HepG2 (cell line): Measurements from ENCODE around the gene POLR2H. TPM values are rescaled to one million over a fixed set of nuclear protein-coding genes. Genes with fewer than 3 reads are reported as not detected.

Source experiments
- ADNP ChIP-seq: sonication (generic); formaldehyde crosslinking; IDR thresholded peaks from 2 replicates; pipeline ENCODE4 v1.4.0; 2020; ENCODE audit warnings: missing genetic modification reagents
- AGO2 ChIP-seq: fragments of 200-400 bp; formaldehyde crosslinking; optimal IDR thresholded peaks from 2 replicates; pipeline ENCODE3; 2017; ENCODE audit warnings: mild to moderate bottlenecking, low read depth, low read length, moderate library complexity
- ATF2 ChIP-seq: sonication (generic); formaldehyde crosslinking; IDR thresholded peaks from 2 replicates; pipeline ENCODE4 v1.4.0; 2020; ENCODE audit warnings: missing genetic modification reagents
- CEBPB ChIP-seq: IDR thresholded peaks from 2 replicates; pipeline ENCODE4 v1.6.1; 2011; ENCODE audit warnings: low read depth, low read length, improper control_type of control experiment, borderline replicate concordance
- ELK4 ChIP-seq: sonication (generic); formaldehyde crosslinking; IDR thresholded peaks from 2 replicates; pipeline ENCODE4 v1.9.0; 2021; ENCODE audit warnings: missing genetic modification reagents, borderline replicate concordance
- HOXA3 ChIP-seq: sonication (generic); formaldehyde crosslinking; IDR thresholded peaks from 2 replicates; pipeline ENCODE4 v1.5.0; 2020; ENCODE audit warnings: missing genetic modification reagents
- KDM6A ChIP-seq: IDR thresholded peaks from 2 replicates; pipeline ENCODE4 v1.6.1; 2016; ENCODE audit warnings: low read depth
- PHF5A ChIP-seq: IDR thresholded peaks from one replicate; pipeline ENCODE4 v1.6.1; 2018; ENCODE audit warnings: low read depth, missing genetic modification reagents; ENCODE audit not compliant: unreplicated experiment
- PPARG ChIP-seq: conservative IDR thresholded peaks from 2 replicates; pipeline ENCODE4 v1.6.1; 2016; ENCODE audit warnings: missing biosample characterization, missing genetic modification reagents
- RBM39 ChIP-seq: fragments of 200-400 bp; formaldehyde crosslinking; IDR thresholded peaks from one replicate; pipeline ENCODE4 v1.6.1; 2018; ENCODE audit warnings: antibody characterized with exemption, mild to moderate bottlenecking, low read depth, low read length; ENCODE audit not compliant: poor library complexity, severe bottlenecking
- RXRA ChIP-seq: sonication (generic); formaldehyde crosslinking; IDR thresholded peaks from 2 replicates; pipeline ENCODE4 v1.5.1; 2020; ENCODE audit warnings: missing genetic modification reagents
- SATB2 ChIP-seq: sonication (generic); formaldehyde crosslinking; IDR thresholded peaks from 2 replicates; pipeline ENCODE4 v1.5.0; 2020; ENCODE audit warnings: missing genetic modification reagents
- SRF ChIP-seq: IDR thresholded peaks from 2 replicates; pipeline ENCODE4 v1.6.1; 2011; ENCODE audit warnings: mild to moderate bottlenecking, low read depth, low read length, moderate library complexity
- TCF12 ChIP-seq, 2 experiments: fragments of 450-650 bp in 1 of 2; sonication (generic) in 1 of 2; formaldehyde crosslinking in 1 of 2; IDR thresholded peaks; 2 replicates each; pipeline versions ENCODE4 v1.6.1 to v1.8.0; 2017 to 2022; ENCODE audit warnings: antibody characterized with exemption in 1 of 2, mild to moderate bottlenecking in 1 of 2, missing genetic modification reagents in 1 of 2, moderate library complexity in 1 of 2
- TOE1 ChIP-seq: sonication (generic); formaldehyde crosslinking; IDR thresholded peaks from 2 replicates; pipeline ENCODE4 v1.4.0; 2020; ENCODE audit warnings: mild to moderate bottlenecking, missing genetic modification reagents
- YEATS4 ChIP-seq: sonication (generic); formaldehyde crosslinking; IDR thresholded peaks from 2 replicates; pipeline ENCODE4 v1.4.0; 2020; ENCODE audit warnings: missing genetic modification reagents, borderline replicate concordance
- ZHX1 ChIP-seq: sonication (generic); formaldehyde crosslinking; IDR thresholded peaks from 2 replicates; pipeline ENCODE4 v1.8.1; 2022; ENCODE audit warnings: low read depth, mild to moderate bottlenecking, missing genetic modification reagents
- ZNF552 ChIP-seq: sonication (generic); formaldehyde crosslinking; IDR thresholded peaks from 2 replicates; pipeline ENCODE4 v1.9.0; 2022; ENCODE audit warnings: missing genetic modification reagents, mild to moderate bottlenecking, borderline replicate concordance
- ZNF616 ChIP-seq: sonication (generic); formaldehyde crosslinking; IDR thresholded peaks from 2 replicates; pipeline ENCODE4 v1.5.0; 2020; ENCODE audit warnings: low read depth, mild to moderate bottlenecking, missing genetic modification reagents
- ZNF777 ChIP-seq: sonication (generic); formaldehyde crosslinking; IDR thresholded peaks from 2 replicates; pipeline ENCODE4 v1.4.0; 2020; ENCODE audit warnings: missing genetic modification reagents
- polyA plus RNA-seq, 8 experiments: library from polyadenylated mRNA; depleted of rRNA in 3 of 8; stranded (reverse) in 7 of 8; unstranded in 1 of 8; fragments of >200 nt; fragmentation: Illumina TruSeq in 4 of 8; extraction: Trizol in 4 of 8; gene quantifications; 2 replicates each; pipeline versions ENCODE4 v1.2.1 to v1.2.3, GENCODE V29; 2011 to 2016; ENCODE audit warnings: low read depth in 4 of 8, missing spikeins in 1 of 8, mixed read lengths in 1 of 8; ENCODE audit not compliant: insufficient read depth in 1 of 8
- total RNA-seq, 5 experiments: library from RNA; depleted of rRNA; stranded (reverse); fragments of >200 nt; fragmentation: Illumina TruSeq; extraction: Trizol; gene quantifications; 2 replicates each; pipeline ENCODE4 v1.2.3, GENCODE V29; 2016; ENCODE audit warnings: low read depth in 1 of 5
- TF ChIP-seq, protein P1 (sequence below): sonication (generic); formaldehyde crosslinking; IDR thresholded peaks from 2 replicates; pipeline ENCODE4 v1.4.0; 2020; ENCODE audit warnings: missing genetic modification reagents

POLR2H gene
- total and polyA plus RNA-seq, 2 of the 13 experiments (the other 11 are each of a cell fraction or from before 2014, with no cell fraction given), result 118 to 194 TPM

- TF ChIP-seq, protein P1, sequence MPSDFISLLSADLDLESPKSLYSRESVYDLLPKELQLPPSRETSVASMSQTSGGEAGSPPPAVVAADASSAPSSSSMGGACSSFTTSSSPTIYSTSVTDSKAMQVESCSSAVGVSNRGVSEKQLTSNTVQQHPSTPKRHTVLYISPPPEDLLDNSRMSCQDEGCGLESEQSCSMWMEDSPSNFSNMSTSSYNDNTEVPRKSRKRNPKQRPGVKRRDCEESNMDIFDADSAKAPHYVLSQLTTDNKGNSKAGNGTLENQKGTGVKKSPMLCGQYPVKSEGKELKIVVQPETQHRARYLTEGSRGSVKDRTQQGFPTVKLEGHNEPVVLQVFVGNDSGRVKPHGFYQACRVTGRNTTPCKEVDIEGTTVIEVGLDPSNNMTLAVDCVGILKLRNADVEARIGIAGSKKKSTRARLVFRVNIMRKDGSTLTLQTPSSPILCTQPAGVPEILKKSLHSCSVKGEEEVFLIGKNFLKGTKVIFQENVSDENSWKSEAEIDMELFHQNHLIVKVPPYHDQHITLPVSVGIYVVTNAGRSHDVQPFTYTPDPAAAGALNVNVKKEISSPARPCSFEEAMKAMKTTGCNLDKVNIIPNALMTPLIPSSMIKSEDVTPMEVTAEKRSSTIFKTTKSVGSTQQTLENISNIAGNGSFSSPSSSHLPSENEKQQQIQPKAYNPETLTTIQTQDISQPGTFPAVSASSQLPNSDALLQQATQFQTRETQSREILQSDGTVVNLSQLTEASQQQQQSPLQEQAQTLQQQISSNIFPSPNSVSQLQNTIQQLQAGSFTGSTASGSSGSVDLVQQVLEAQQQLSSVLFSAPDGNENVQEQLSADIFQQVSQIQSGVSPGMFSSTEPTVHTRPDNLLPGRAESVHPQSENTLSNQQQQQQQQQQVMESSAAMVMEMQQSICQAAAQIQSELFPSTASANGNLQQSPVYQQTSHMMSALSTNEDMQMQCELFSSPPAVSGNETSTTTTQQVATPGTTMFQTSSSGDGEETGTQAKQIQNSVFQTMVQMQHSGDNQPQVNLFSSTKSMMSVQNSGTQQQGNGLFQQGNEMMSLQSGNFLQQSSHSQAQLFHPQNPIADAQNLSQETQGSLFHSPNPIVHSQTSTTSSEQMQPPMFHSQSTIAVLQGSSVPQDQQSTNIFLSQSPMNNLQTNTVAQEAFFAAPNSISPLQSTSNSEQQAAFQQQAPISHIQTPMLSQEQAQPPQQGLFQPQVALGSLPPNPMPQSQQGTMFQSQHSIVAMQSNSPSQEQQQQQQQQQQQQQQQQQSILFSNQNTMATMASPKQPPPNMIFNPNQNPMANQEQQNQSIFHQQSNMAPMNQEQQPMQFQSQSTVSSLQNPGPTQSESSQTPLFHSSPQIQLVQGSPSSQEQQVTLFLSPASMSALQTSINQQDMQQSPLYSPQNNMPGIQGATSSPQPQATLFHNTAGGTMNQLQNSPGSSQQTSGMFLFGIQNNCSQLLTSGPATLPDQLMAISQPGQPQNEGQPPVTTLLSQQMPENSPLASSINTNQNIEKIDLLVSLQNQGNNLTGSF (CRISPR knock-in tag), result no peak
- TF ChIP-seq HOXA3 (CRISPR knock-in tag), result peak; percentile 44
- no peak for TF ChIP-seq ELK4 (CRISPR knock-in tag)
- TF ChIP-seq TOE1 (CRISPR knock-in tag), result no peak
- TF ChIP-seq SRF, result no peak
- no peak for TF ChIP-seq ATF2 (CRISPR knock-in tag)
- no peak for TF ChIP-seq RXRA (CRISPR knock-in tag)
- no peak for TF ChIP-seq KDM6A (CRISPR knock-in tag)
- no peak for TF ChIP-seq PPARG
- no peak for TF ChIP-seq PHF5A (CRISPR knock-in tag)
- peak; percentile 88 for TF ChIP-seq YEATS4
- no peak for TF ChIP-seq ZHX1 (CRISPR knock-in tag)
- TF ChIP-seq CEBPB, result no peak
- no peak for TF ChIP-seq ADNP
- no peak for TF ChIP-seq AGO2
- TF ChIP-seq SATB2 (CRISPR knock-in tag), result no peak; the same call in 1 of the 2 replicates
- no peak for TF ChIP-seq ZNF552 (CRISPR knock-in tag)
- TF ChIP-seq RBM39, result no peak
- TF ChIP-seq ZNF616 (CRISPR knock-in tag), result no peak
- peak; percentile 69; the same call in 1 of the 2 replicates for TF ChIP-seq ZNF777
- TF ChIP-seq TCF12 (IDR thresholded peaks at IDR 0.05), result no peak
- no peak for TF ChIP-seq TCF12 (CRISPR knock-in tag; IDR thresholded peaks at IDR 0.05)
Observed at GRCh38 chr3:184361532-184361931, at the start of gene POLR2H, which contains the start of gene CLCN2 (continued).
